ENCODE measurements around the gene RAB27A. TPM values are rescaled to one million over a fixed set of nuclear protein-coding genes. Genes with fewer than 3 reads are reported as not detected.

The RAB27A gene
- total and polyA plus RNA-seq, 9 of the 15 experiments (the other 6 are each of a cell fraction or from before 2014, with no cell fraction given): 31.5 to 171 (median 80.4) TPM

- TF ChIP-seq ZBTB40 (IDR thresholded peaks at IDR 0.05): no peak
- TF ChIP-seq ZBTB40 (CRISPR knock-in tag; IDR thresholded peaks at IDR 0.05): no peak
- no peak for TF ChIP-seq RAD21 (CRISPR knock-in tag; conservative IDR thresholded peaks at IDR 0.05 in 1 of 2, IDR thresholded peaks at IDR 0.05 in 1 of 2)
- no peak for TF ChIP-seq CHD7 (IDR thresholded peaks at IDR 0.05; ENCODE audit: low read depth, low read length)
- TF ChIP-seq ZNF354B (CRISPR knock-in tag; IDR thresholded peaks at IDR 0.05): no peak
- TF ChIP-seq ZFP36 (IDR thresholded peaks at IDR 0.05; ENCODE audit: low read depth, low read length, partially characterized antibody): no peak
- TF ChIP-seq JUN (IDR thresholded peaks at IDR 0.05; ENCODE audit: borderline replicate concordance, low read depth, low read length): 0 out of 2 replicates have a peak, but pooled peaks have one; percentile 23
- TF ChIP-seq JUN (CRISPR knock-in tag; IDR thresholded peaks at IDR 0.05; ENCODE audit: borderline replicate concordance): no peak
Observed at GRCh38 chr15:55250392-55250791, 39.2 kb downstream of the RAB27A start (continued).
